WTC11 (cell line): ENCODE data around the gene PGGT1B. TPM values are rescaled to one million over a fixed set of nuclear protein-coding genes. Genes with fewer than 3 reads are reported as not detected.

Experiments
- ATAC-seq: fragments of 200-7000 bp; cut with Tn5 transposase; 2 replicates; pipeline ENCODE4 v1.10.0; 2021; ENCODE audit warnings: mild to moderate bottlenecking, moderate library complexity
- CTCF ChIA-PET: fragments of 300-600 bp; sonication (Branson Sonifier 250); formaldehyde crosslinking; loops from one replicate; lab custom pipeline; 2021; ENCODE audit warnings: antibody characterized with exemption; lab: Charles Lee
- POLR2A ChIA-PET: fragments of 350-600 bp; sonication (Branson Sonifier 250); formaldehyde crosslinking; loops from one replicate; lab custom pipeline; 2021; ENCODE audit warnings: antibody characterized with exemption; lab: Charles Lee
- DNase-seq: peaks from one replicate; pipeline ENCODE4 v3.0.0; 2021; ENCODE audit warnings: low spot score
- H3K27ac Mint-ChIP-seq: 2 replicates; pipeline ENCODE4 v1.8.0; 2021; ENCODE audit warnings: mixed read lengths
- H3K27me3 Mint-ChIP-seq: 2 replicates; pipeline ENCODE4 v1.8.0; 2021; ENCODE audit warnings: low read depth, mild to moderate bottlenecking, moderate library complexity, mixed read lengths
- H3K36me3 Mint-ChIP-seq: 2 replicates; pipeline ENCODE4 v1.8.0; 2021; ENCODE audit warnings: mixed read lengths
- H3K4me1 Mint-ChIP-seq: 2 replicates; pipeline ENCODE4 v1.8.0; 2022; ENCODE audit warnings: mixed read lengths
- H3K4me3 Mint-ChIP-seq: 2 replicates; pipeline ENCODE4 v1.8.0; 2021; ENCODE audit warnings: mild to moderate bottlenecking, moderate library complexity, mixed read lengths
- H3K9me3 Mint-ChIP-seq: 2 replicates; pipeline ENCODE4 v1.8.0; 2021; ENCODE audit warnings: mixed read lengths
- ATF1 ChIP-seq: sonication (generic); formaldehyde crosslinking; IDR thresholded peaks from 2 replicates; pipeline ENCODE4 v1.8.1; 2023; ENCODE audit warnings: mild to moderate bottlenecking, moderate library complexity, missing genetic modification reagents
- ELF4 ChIP-seq: sonication (generic); formaldehyde crosslinking; IDR thresholded peaks from 2 replicates; pipeline ENCODE4 v1.8.1; 2022; ENCODE audit warnings: low read depth, mild to moderate bottlenecking, moderate library complexity, missing genetic modification reagents
- JAZF1 ChIP-seq: fragments of 250-450 bp; sonication (Bioruptor Pico); IDR thresholded peaks from 2 replicates; pipeline ENCODE4 v1.9.0; 2021; ENCODE audit warnings: moderate library complexity, mild to moderate bottlenecking, inconsistent platforms
- MLX ChIP-seq: sonication (generic); formaldehyde crosslinking; IDR thresholded peaks from 2 replicates; pipeline ENCODE4 v1.8.1; 2023; ENCODE audit warnings: mild to moderate bottlenecking, missing genetic modification reagents, moderate library complexity
- NFATC4 ChIP-seq: fragments of 250-450 bp; sonication (Bioruptor Pico); IDR thresholded peaks from 2 replicates; pipeline ENCODE4 v1.9.0; 2021; ENCODE audit warnings: mild to moderate bottlenecking
- NFE2L1 ChIP-seq: sonication (generic); formaldehyde crosslinking; IDR thresholded peaks from 2 replicates; pipeline ENCODE4 v1.8.1; 2023; ENCODE audit warnings: missing genetic modification reagents
- NR1H2 ChIP-seq: sonication (generic); formaldehyde crosslinking; IDR thresholded peaks from 2 replicates; pipeline ENCODE4 v1.9.0; 2021; ENCODE audit warnings: mild to moderate bottlenecking, moderate library complexity, missing genetic modification reagents
- SP1 ChIP-seq: sonication (generic); formaldehyde crosslinking; conservative IDR thresholded peaks from 2 replicates; pipeline ENCODE4 v1.8.1; 2022; ENCODE audit warnings: missing genetic modification reagents
- TEAD4 ChIP-seq: sonication (generic); formaldehyde crosslinking; IDR thresholded peaks from 2 replicates; pipeline ENCODE4 v1.8.0; 2022; ENCODE audit warnings: mild to moderate bottlenecking, missing genetic modification reagents
- ZBTB43 ChIP-seq: sonication (generic); formaldehyde crosslinking; IDR thresholded peaks from 2 replicates; pipeline ENCODE4 v1.8.1; 2023; ENCODE audit warnings: mild to moderate bottlenecking, missing genetic modification reagents
- ZNF263 ChIP-seq: sonication (generic); formaldehyde crosslinking; IDR thresholded peaks from 2 replicates; pipeline ENCODE4 v1.8.1; 2022; ENCODE audit warnings: low read depth, mild to moderate bottlenecking, moderate library complexity, missing genetic modification reagents
- ZNF425 ChIP-seq: fragments of 250-450 bp; sonication (Bioruptor Pico); conservative IDR thresholded peaks from 2 replicates; pipeline ENCODE4 v1.9.0; 2021; ENCODE audit warnings: mild to moderate bottlenecking
- ZNF532 ChIP-seq: fragments of 250-450 bp; sonication (Bioruptor Pico); IDR thresholded peaks from 2 replicates; pipeline ENCODE4 v1.9.0; 2021; ENCODE audit warnings: mild to moderate bottlenecking, borderline replicate concordance
- total RNA-seq: library from RNA; stranded (reverse); gene quantifications from 3 replicates; pipeline ENCODE4 v1.2.3, GENCODE V29; 2021
- TF ChIP-seq, protein P1 (sequence below): sonication (generic); formaldehyde crosslinking; IDR thresholded peaks from 2 replicates; pipeline ENCODE4 v1.8.1; 2022; ENCODE audit warnings: mild to moderate bottlenecking, moderate library complexity, missing genetic modification reagents
- TF ChIP-seq, protein P2 (sequence below): sonication (generic); formaldehyde crosslinking; IDR thresholded peaks from 2 replicates; pipeline ENCODE4 v1.8.0; 2022; ENCODE audit warnings: mild to moderate bottlenecking, missing genetic modification reagents
- TF ChIP-seq, protein P3 (sequence below): sonication (generic); formaldehyde crosslinking; IDR thresholded peaks from 2 replicates; pipeline ENCODE4 v1.8.0; 2023; ENCODE audit warnings: missing genetic modification reagents, mild to moderate bottlenecking, borderline replicate concordance

PGGT1B gene
- total RNA-seq, 1 experiment from 2014 or later, result 43.0 TPM

DNA sequence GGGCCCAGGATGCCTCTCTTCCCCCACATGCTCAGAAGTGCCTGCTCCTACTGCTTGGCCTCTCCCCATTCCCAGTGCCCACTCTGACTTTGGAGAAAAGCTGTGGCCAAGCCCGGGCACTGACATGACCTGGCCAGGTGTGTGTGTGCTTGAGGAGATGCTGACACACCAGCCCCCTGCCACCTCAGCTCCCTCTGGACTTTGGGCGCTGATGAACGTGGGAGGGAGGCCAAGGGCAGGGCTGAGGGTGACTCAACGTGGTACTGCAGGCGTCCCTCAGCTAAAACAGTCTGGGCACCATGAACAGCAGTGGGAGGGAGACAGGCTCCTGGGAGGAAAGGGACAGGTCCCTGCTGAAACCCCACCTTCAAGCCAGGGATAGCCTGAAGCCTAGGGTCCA, 96.9 kb downstream of the PGGT1B start (continued):
- TF ChIP-seq, protein P1, sequence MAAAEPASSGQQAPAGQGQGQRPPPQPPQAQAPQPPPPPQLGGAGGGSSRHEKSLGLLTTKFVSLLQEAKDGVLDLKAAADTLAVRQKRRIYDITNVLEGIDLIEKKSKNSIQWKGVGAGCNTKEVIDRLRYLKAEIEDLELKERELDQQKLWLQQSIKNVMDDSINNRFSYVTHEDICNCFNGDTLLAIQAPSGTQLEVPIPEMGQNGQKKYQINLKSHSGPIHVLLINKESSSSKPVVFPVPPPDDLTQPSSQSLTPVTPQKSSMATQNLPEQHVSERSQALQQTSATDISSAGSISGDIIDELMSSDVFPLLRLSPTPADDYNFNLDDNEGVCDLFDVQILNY (CRISPR knock-in tag), result no peak
- TF ChIP-seq ATF1 (CRISPR knock-in tag) (no peak), ZNF263 (CRISPR knock-in tag) (no peak), ZNF425 (no peak), NR1H2 (CRISPR knock-in tag) (no peak)

GRCh38 chr5:115160975-115161475, 101.7 kb downstream of the PGGT1B start:
- H3K36me3 Mint-ChIP-seq, result peaks cover 53% of the 10 kb centered on the region
- no peak for TF ChIP-seq MLX (CRISPR knock-in tag)
- no peak for TF ChIP-seq NFE2L1 (CRISPR knock-in tag)
- no peak for TF ChIP-seq SP1 (CRISPR knock-in tag)
- TF ChIP-seq JAZF1 (CRISPR knock-in tag), result no peak
- TF ChIP-seq NR1H2 (CRISPR knock-in tag), result no peak
- TF ChIP-seq, protein P2, sequence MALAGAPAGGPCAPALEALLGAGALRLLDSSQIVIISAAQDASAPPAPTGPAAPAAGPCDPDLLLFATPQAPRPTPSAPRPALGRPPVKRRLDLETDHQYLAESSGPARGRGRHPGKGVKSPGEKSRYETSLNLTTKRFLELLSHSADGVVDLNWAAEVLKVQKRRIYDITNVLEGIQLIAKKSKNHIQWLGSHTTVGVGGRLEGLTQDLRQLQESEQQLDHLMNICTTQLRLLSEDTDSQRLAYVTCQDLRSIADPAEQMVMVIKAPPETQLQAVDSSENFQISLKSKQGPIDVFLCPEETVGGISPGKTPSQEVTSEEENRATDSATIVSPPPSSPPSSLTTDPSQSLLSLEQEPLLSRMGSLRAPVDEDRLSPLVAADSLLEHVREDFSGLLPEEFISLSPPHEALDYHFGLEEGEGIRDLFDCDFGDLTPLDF (CRISPR knock-in tag), result no peak
- TF ChIP-seq ELF4, result no peak
- TF ChIP-seq ZBTB43 (CRISPR knock-in tag), result no peak
- TF ChIP-seq, protein P3, sequence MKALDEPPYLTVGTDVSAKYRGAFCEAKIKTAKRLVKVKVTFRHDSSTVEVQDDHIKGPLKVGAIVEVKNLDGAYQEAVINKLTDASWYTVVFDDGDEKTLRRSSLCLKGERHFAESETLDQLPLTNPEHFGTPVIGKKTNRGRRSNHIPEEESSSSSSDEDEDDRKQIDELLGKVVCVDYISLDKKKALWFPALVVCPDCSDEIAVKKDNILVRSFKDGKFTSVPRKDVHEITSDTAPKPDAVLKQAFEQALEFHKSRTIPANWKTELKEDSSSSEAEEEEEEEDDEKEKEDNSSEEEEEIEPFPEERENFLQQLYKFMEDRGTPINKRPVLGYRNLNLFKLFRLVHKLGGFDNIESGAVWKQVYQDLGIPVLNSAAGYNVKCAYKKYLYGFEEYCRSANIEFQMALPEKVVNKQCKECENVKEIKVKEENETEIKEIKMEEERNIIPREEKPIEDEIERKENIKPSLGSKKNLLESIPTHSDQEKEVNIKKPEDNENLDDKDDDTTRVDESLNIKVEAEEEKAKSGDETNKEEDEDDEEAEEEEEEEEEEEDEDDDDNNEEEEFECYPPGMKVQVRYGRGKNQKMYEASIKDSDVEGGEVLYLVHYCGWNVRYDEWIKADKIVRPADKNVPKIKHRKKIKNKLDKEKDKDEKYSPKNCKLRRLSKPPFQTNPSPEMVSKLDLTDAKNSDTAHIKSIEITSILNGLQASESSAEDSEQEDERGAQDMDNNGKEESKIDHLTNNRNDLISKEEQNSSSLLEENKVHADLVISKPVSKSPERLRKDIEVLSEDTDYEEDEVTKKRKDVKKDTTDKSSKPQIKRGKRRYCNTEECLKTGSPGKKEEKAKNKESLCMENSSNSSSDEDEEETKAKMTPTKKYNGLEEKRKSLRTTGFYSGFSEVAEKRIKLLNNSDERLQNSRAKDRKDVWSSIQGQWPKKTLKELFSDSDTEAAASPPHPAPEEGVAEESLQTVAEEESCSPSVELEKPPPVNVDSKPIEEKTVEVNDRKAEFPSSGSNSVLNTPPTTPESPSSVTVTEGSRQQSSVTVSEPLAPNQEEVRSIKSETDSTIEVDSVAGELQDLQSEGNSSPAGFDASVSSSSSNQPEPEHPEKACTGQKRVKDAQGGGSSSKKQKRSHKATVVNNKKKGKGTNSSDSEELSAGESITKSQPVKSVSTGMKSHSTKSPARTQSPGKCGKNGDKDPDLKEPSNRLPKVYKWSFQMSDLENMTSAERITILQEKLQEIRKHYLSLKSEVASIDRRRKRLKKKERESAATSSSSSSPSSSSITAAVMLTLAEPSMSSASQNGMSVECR (CRISPR knock-in tag), result no peak
- no peak for TF ChIP-seq ZNF532
- no peak for TF ChIP-seq NFATC4
- TF ChIP-seq TEAD4, result no peak
- H3K27me3 Mint-ChIP-seq, result no peaks in the 10 kb centered on the region
- H3K27ac Mint-ChIP-seq, result no peak overlapping the region
- peaks cover 29% of the 10 kb centered on the region for H3K9me3 Mint-ChIP-seq
- no peaks in the 10 kb centered on the region for H3K4me1 Mint-ChIP-seq
- DNase-seq, result no peak
- ATAC-seq, result no peak
- H3K4me3 Mint-ChIP-seq, result no peak overlapping the region
- POLR2A ChIA-PET, result no interaction called here
- CTCF ChIA-PET, result interaction anchor here (0.7 kb wide), 1 partner anchor 76 kb away, joined by 3 read pairs; no protein-coding TSS in a partner anchor
